Thyroid gland (tissue), 4 donors: ENCODE measurements around the gene LGALSL. TPM values are rescaled to one million over a fixed set of nuclear protein-coding genes. Genes with fewer than 3 reads are reported as not detected.

Experiments used
- DNase-seq, 2 donors: peaks; one replicate each; pipeline ENCODE4 v3.0.0-alpha.2; 2019
- H3K27ac ChIP-seq, 3 donors: fragments of 200-600 bp; sonication (generic); 1 replicate in 2 of 3; 2 replicates in 1 of 3; pipeline ENCODE4 v1.5.1; 2016 to 2019; ENCODE audit warnings: mild to moderate bottlenecking in 1 of 3, moderate library complexity in 1 of 3
- H3K27me3 ChIP-seq: fragments of 200-600 bp; sonication (generic); one replicate; pipeline ENCODE4 v1.5.1; 2019
- H3K36me3 ChIP-seq, 2 donors: fragments of 200-600 bp; sonication (generic); one replicate each; pipeline ENCODE4 v1.5.1; 2016 to 2019
- H3K4me1 ChIP-seq, 2 donors: fragments of 200-600 bp; sonication (generic); one replicate each; pipeline ENCODE4 v1.5.1; 2017 to 2019
- H3K4me3 ChIP-seq, 3 donors: fragments of 200-600 bp; sonication (generic); replicated peaks in 1 of 3; 1 replicate in 2 of 3; 2 replicates in 1 of 3; pipeline ENCODE4 v1.5.1; 2016; ENCODE audit warnings: mild to moderate bottlenecking in 1 of 3
- H3K9me3 ChIP-seq: fragments of 200-600 bp; sonication (generic); one replicate; pipeline ENCODE4 v1.5.1; 2017
- CTCF ChIP-seq, 6 experiments: fragments of 200-600 bp in 3 of 6; fragments of 450-650 bp in 3 of 6; sonication (generic) in 3 of 6; IDR thresholded peaks; one replicate each; pipeline ENCODE4 v1.5.1; 2016 to 2019; ENCODE audit warnings: antibody characterized with exemption in 6 of 6, mild to moderate bottlenecking in 2 of 6, inconsistent platforms in 1 of 6, moderate library complexity in 1 of 6
- POLR2A ChIP-seq, 2 donors: fragments of 450-650 bp; IDR thresholded peaks; one replicate each; pipeline ENCODE4 v1.6.1; 2017; ENCODE audit warnings: antibody characterized with exemption in 2 of 2, mild to moderate bottlenecking in 2 of 2, moderate library complexity in 1 of 2
- WGBS, 2 donors: methylation state at CpG; one replicate each; pipeline ENCODE4 v1.1.5; 2017; 5-methylcytosine and 5-hydroxymethylcytosine counted together
- intact Hi-C: fragments of 100-400 bp; cut with DNase I; formaldehyde crosslinking; loops from one replicate; pipeline ENCODE4 v1.15.1; 2023
- total RNA-seq, 4 donors: library from RNA; depleted of rRNA; stranded (reverse); fragments of >200 nt; gene quantifications; one replicate each; pipeline ENCODE4 v1.2.3, GENCODE V29; 2016

LGALSL gene
- total RNA-seq, 4 donors from 2014 or later = 8.1 to 13.0 (median 10.4) TPM

GRCh38 chr2:64420677-64421076 lies 33.3 kb upstream of the LGALSL start:
- no peak for TF ChIP-seq POLR2A (IDR thresholded peaks at IDR 0.05)
- no peak for TF ChIP-seq CTCF (IDR thresholded peaks at IDR 0.05)
- Histone ChIP-seq H3K9me3 (no peaks in the 10 kb centered on the region), H3K4me1 (peaks cover 5 to 7% of the 10 kb centered on the region in 2 donors), H3K36me3 (no peaks in the 10 kb centered on the region), H3K27me3 (no peaks in the 10 kb centered on the region), H3K4me3 (no peak overlapping the region), H3K27ac (no peak overlapping the region)
- no peak for DNase-seq
- intact Hi-C loops = no loop called here

GRCh38 chr2:64421201-64421600 lies 32.8 kb upstream of the LGALSL start:
- no peak for DNase-seq
- intact Hi-C loops = no loop called here
- TF ChIP-seq POLR2A (IDR thresholded peaks at IDR 0.05) (no peak), CTCF (IDR thresholded peaks at IDR 0.05) (no peak)
- Histone ChIP-seq H3K27ac (no peak overlapping the region), H3K9me3 (no peaks in the 10 kb centered on the region), H3K27me3 (no peaks in the 10 kb centered on the region), H3K36me3 (no peaks in the 10 kb centered on the region), H3K4me3 (no peak overlapping the region), H3K4me1 (peaks cover 5 to 7% of the 10 kb centered on the region in 2 donors)
- 96 to 98% methylated on average over 5 of the region's 5 CpGs for WGBS, 2 donors

GRCh38 chr2:64422466-64422865 lies 31.5 kb upstream of the LGALSL start:
- 73 to 80% methylated on average over 1 of the region's 1 CpG for WGBS, 2 donors
- intact Hi-C loops = no loop called here
- no peak overlapping the region for H3K4me3 ChIP-seq
- H3K36me3 ChIP-seq = no peaks in the 10 kb centered on the region
- peaks cover 5 to 7% of the 10 kb centered on the region in 2 donors for H3K4me1 ChIP-seq
- no peak overlapping the region for H3K27ac ChIP-seq
- no peaks in the 10 kb centered on the region for H3K9me3 ChIP-seq
- no peak for TF ChIP-seq CTCF (IDR thresholded peaks at IDR 0.05)
- no peak for TF ChIP-seq POLR2A (IDR thresholded peaks at IDR 0.05)
- no peak for DNase-seq
- no peaks in the 10 kb centered on the region for H3K27me3 ChIP-seq

- TF ChIP-seq POLR2A (IDR thresholded peaks at IDR 0.05) (no peak), CTCF (IDR thresholded peaks at IDR 0.05) (no peak)
- no peaks in the 10 kb centered on the region for H3K36me3 ChIP-seq
- H3K27ac ChIP-seq = no peak overlapping the region
- no peak overlapping the region for H3K4me3 ChIP-seq
- H3K27me3 ChIP-seq = no peaks in the 10 kb centered on the region
- peak; percentile 27 to 55 for DNase-seq
- H3K4me1 ChIP-seq = peaks cover 5 to 7% of the 10 kb centered on the region in 2 donors
- intact Hi-C loops = no loop called here
- H3K9me3 ChIP-seq = no peaks in the 10 kb centered on the region
Observed at GRCh38 chr2:64423303-64423702, 30.7 kb upstream of the LGALSL start.

- TF ChIP-seq POLR2A (IDR thresholded peaks at IDR 0.05) (no peak), CTCF (IDR thresholded peaks at IDR 0.05) (no peak)
- H3K27me3 ChIP-seq = no peaks in the 10 kb centered on the region
- WGBS, 2 donors = 57 to 93% methylated on average over 1 to 3 of the region's 3 CpGs
- H3K36me3 ChIP-seq = no peaks in the 10 kb centered on the region
- no peak overlapping the region for H3K27ac ChIP-seq
- H3K9me3 ChIP-seq = no peaks in the 10 kb centered on the region
- DNase-seq = no peak
- intact Hi-C loops = no loop called here
- H3K4me3 ChIP-seq = no peak overlapping the region
- H3K4me1 ChIP-seq = peaks cover 5 to 7% of the 10 kb centered on the region in 2 donors
Observed at GRCh38 chr2:64424416-64424987, 29.5 kb upstream of the LGALSL start.
